SU-DHL-6 (cell line): ENCODE measurements around the gene LIN7B.
"Not testable (repeated sequence)": the region's sequence is repeated elsewhere in the genome, so short reads cannot be mapped to it uniquely, and the experiment has no call there.

Experiments
- H2AFZ ChIP-seq: fragments of 200-600 bp; sonication (generic); 2 replicates; pipeline ENCODE4 v1.6.1; 2014; ENCODE audit warnings: low read depth, mild to moderate bottlenecking, moderate library complexity, mixed read lengths, antibody characterized with exemption, low read length; ENCODE audit not compliant: severe bottlenecking
- H3F3A ChIP-seq: fragments of 200-600 bp; shearing (Covaris generic); 2 replicates; pipeline ENCODE4 v1.6.0; 2016; ENCODE audit warnings: antibody characterized with exemption, mild to moderate bottlenecking; ENCODE audit not compliant: insufficient read depth
- H3K27ac ChIP-seq: fragments of 200-600 bp; sonication (generic); 2 replicates; pipeline ENCODE4 v1.5.1; 2016; ENCODE audit warnings: low read depth, mild to moderate bottlenecking, low read length, moderate library complexity, mixed read lengths
- H3K27me3 ChIP-seq: fragments of 200-600 bp; sonication (generic), shearing (Covaris generic); 2 replicates; pipeline ENCODE4 v1.6.0; 2014; ENCODE audit warnings: mild to moderate bottlenecking, low read length
- H3K36me3 ChIP-seq: fragments of 200-600 bp; sonication (generic); 2 replicates; pipeline ENCODE4 v1.6.1; 2014; ENCODE audit warnings: mild to moderate bottlenecking, low read length, mixed read lengths
- H3K4me2 ChIP-seq: fragments of 300-600, 200-600 bp; shearing (Covaris generic), sonication (generic); 2 replicates; pipeline ENCODE4 v1.6.0; 2014; ENCODE audit warnings: low read length, low read depth, mild to moderate bottlenecking; ENCODE audit not compliant: poor library complexity, severe bottlenecking
- H3K4me3 ChIP-seq: fragments of 200-600 bp; sonication (generic); 2 replicates; pipeline ENCODE4 v1.5.1; 2014; ENCODE audit warnings: antibody characterized with exemption, low read length, mild to moderate bottlenecking, mixed read lengths; ENCODE audit not compliant: insufficient read depth, poor library complexity, severe bottlenecking
- H3K79me2 ChIP-seq: fragments of 200-600 bp; sonication (generic); 2 replicates; pipeline ENCODE4 v1.6.1; 2014; ENCODE audit warnings: mild to moderate bottlenecking, low read length, moderate library complexity; ENCODE audit not compliant: insufficient read depth
- H3K9ac ChIP-seq: fragments of 200-600 bp; sonication (generic); 2 replicates; pipeline ENCODE4 v1.7.0; 2014; ENCODE audit warnings: mild to moderate bottlenecking, low read length
- H3K9me2 ChIP-seq: fragments of 200-600 bp; sonication (generic); replicated peaks from 2 replicates; pipeline ENCODE4 v1.6.1; 2014; ENCODE audit warnings: low read length; ENCODE audit not compliant: insufficient read depth
- H3K9me3 ChIP-seq: fragments of 200-600 bp; sonication (generic); 2 replicates; pipeline ENCODE4 v1.6.1; 2014; ENCODE audit warnings: low read length, mixed read lengths; ENCODE audit not compliant: insufficient read depth
- H4K20me1 ChIP-seq: fragments of 200-600 bp; sonication (generic); 2 replicates; pipeline ENCODE4 v1.6.1; 2014; ENCODE audit warnings: low read depth, mild to moderate bottlenecking, antibody characterized with exemption, low read length, moderate library complexity, mixed read lengths
- CTCF ChIP-seq: fragments of 200-600 bp; sonication (generic); IDR thresholded peaks from one replicate; pipeline ENCODE4 v1.5.1; 2017; ENCODE audit warnings: antibody characterized with exemption, mild to moderate bottlenecking, low read length, moderate library complexity; ENCODE audit not compliant: insufficient read depth, poor library complexity, severe bottlenecking
- EZH2phosphoT487 ChIP-seq: fragments of 200-600 bp; sonication (generic), shearing (Covaris generic); conservative IDR thresholded peaks from 2 replicates; pipeline ENCODE4 v1.6.1; 2018; ENCODE audit warnings: mild to moderate bottlenecking, antibody characterized with exemption, low read length, moderate library complexity, mixed read lengths

LIN7B gene

GRCh38 chr19:49125025-49125731, 11.0 kb downstream of the LIN7B start:
- Histone ChIP-seq H3K9me3 (no peaks in the 10 kb centered on the region), H4K20me1 (no peaks in the 10 kb centered on the region), H3K27ac (no peak overlapping the region), H3K9ac (no peak overlapping the region), H3K4me3 (no peak overlapping the region), H3K27me3 (no peaks in the 10 kb centered on the region), H2AFZ (no peak overlapping the region), H3K4me2 (no peak overlapping the region), H3F3A (no peaks in the 10 kb centered on the region), H3K79me2 (no peaks in the 10 kb centered on the region), H3K36me3 (no peaks in the 10 kb centered on the region), H3K9me2 (no peaks in the 10 kb centered on the region)
- no peak for TF ChIP-seq CTCF
- TF ChIP-seq EZH2phosphoT487: no peak

DNA sequence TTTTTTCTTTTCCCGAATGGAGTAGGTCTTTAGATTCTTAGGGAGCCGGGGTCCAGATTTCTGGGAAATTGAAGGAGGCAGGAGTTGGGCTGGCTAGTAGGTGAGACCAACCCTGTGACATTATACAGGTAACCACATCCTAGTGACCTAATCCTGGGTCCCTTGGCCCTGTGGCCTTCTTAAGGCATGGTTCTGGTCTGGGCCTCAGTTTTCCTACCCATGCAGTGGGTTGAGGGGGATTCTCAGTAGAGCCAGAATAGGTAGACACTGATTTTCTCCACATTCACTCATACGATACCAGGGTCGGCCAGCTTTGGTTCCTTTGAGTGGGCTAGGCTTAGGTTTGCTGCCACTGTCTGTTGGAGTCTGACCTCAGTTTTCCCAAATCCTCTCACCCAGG, 12.4 kb downstream of the LIN7B start:
- Histone ChIP-seq H3K4me3 (no peak overlapping the region), H3K36me3 (no peaks in the 10 kb centered on the region), H3K9ac (no peak overlapping the region), H4K20me1 (no peaks in the 10 kb centered on the region), H3K27me3 (no peaks in the 10 kb centered on the region), H3K27ac (no peak overlapping the region), H3K9me3 (no peaks in the 10 kb centered on the region), H3K9me2 (no peaks in the 10 kb centered on the region), H3K79me2 (no peaks in the 10 kb centered on the region), H3K4me2 (no peak overlapping the region), H2AFZ (no peak overlapping the region), H3F3A (no peaks in the 10 kb centered on the region)
- TF ChIP-seq CTCF (no peak), EZH2phosphoT487 (no peak)

DNA sequence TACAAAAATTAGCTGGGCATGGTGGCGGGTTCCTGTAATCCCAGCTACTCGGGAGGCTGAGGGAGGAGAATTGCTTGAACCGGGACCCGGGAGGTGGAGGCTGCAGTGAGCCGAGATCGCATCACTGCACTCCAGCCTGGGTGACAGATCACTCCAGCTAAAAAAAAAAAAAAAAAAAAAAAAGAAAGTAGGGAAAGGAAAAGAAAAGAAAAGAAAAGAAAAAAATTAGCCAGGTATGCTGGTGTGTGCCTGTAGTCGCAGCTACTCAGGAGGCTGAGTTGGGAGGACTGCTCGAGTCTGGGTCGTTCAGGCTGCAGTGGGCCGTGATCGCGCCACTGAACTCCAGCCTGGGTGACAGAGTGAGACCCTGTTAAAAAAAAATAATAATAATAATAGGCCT, 13.1 kb downstream of the LIN7B start:
- H2AFZ ChIP-seq, H3F3A ChIP-seq, H3K36me3 ChIP-seq, H3K4me3 ChIP-seq, H3K9me2 ChIP-seq, H3K27ac ChIP-seq, H3K9me3 ChIP-seq, H3K27me3 ChIP-seq, H4K20me1 ChIP-seq, H3K79me2 ChIP-seq, H3K9ac ChIP-seq, H3K4me2 ChIP-seq: not testable (repeated sequence)

DNA sequence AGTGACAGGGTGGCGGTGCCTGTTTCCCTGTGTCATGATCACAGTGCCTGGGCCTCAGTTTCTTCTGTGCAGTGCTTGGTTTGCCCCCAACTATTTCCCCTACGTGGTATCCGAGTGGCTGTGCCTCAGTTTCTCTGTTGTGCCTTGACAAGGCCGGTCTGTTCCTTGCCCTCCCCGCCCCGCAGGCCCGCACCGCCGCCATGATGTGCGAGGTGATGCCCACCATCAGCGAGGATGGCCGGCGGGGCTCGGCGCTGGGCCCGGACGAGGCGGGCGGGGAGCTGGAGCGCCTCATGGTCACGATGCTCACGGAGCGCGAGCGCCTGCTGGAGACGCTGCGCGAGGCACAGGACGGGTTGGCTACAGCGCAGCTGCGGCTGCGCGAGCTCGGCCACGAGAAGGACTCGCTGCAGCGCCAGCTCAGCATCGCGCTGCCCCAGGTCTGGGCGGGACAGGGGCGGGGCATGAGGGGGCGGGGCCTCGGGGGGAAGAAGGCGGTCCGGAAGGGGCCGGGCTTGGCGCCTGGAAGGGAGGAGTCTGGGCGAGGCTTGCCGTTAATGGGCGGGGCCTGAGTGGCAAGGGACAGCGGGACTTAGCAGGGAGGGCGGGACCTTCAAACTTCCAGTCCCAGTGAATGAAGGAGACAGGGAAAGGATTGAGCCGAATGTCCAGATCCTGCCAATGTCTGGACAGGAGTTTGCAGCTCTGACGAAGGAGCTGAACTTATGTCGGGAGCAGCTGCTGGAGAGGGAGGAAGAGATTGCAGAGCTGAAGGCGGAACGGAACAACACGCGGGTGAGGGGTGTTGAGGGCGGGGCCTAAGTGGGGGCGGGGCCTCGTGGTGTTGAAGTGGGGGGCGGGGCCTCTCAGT, 13.7 kb downstream of the LIN7B start:
- Histone ChIP-seq H3K4me2 (peak overlapping the region; percentile 75), H3K9ac (peak overlapping the region; percentile 40), H3K27ac (no peak overlapping the region), H3K4me3 (peak overlapping the region; percentile 58), H3K9me2 (no peaks in the 10 kb centered on the region), H3K36me3 (no peaks in the 10 kb centered on the region), H4K20me1 (no peaks in the 10 kb centered on the region), H3F3A (no peaks in the 10 kb centered on the region), H2AFZ (peak overlapping the region; percentile 85), H3K27me3 (no peaks in the 10 kb centered on the region), H3K79me2 (no peaks in the 10 kb centered on the region), H3K9me3 (no peaks in the 10 kb centered on the region)
- TF ChIP-seq EZH2phosphoT487 (no peak), CTCF (no peak)
